ENCODE data around the gene EDN1. TPM values are rescaled to one million over a fixed set of nuclear protein-coding genes. Genes with fewer than 3 reads are reported as not detected.
A peak's percentile ranks its signal among the peaks of the same experiment; 100 is the strongest.

Gene EDN1
- total and polyA plus RNA-seq, 4 donors, result 8.3 to 10.9 (median 9.7) TPM

DNA sequence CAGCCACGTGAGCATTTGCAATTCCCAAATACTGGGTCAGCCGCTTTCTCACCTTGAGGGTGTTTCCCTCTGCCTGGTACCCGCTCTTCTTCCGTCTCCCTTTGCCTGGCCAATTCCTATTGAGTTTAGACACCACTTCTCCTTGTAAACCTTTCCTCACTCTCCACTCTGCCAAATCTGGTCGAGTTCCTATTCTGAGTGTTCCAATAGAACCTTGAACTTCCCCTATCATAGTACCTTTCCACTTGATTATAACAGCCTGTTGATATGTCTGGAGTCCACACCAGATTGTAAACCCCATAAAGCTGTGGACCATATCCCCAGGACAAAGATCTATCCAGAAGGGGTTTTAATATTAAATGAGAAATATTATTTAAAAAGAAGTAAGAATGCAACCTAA lies 36.0 kb upstream of the EDN1 start:
- no peaks in the 10 kb centered on the region for H3K36me3 ChIP-seq (ENCODE audit: control insufficient read depth, insufficient read depth, low read length)
- H3K27ac ChIP-seq (ENCODE audit: low read depth, low read length), result no peak overlapping the region
- no peaks in the 10 kb centered on the region for H3K9me3 ChIP-seq (ENCODE audit: control insufficient read depth, insufficient read depth, low read length)
- no peak for DNase-seq (ENCODE audit: low read depth in 4 of 6, low spot score in 6 of 6)
- H3K27me3 ChIP-seq (ENCODE audit: control insufficient read depth, insufficient read depth, low read length), result no peaks in the 10 kb centered on the region
- 85% methylated on average over 3 of the region's 5 CpGs for WGBS (ENCODE audit: insufficient coverage)
- no peak overlapping the region for H3K4me3 ChIP-seq (ENCODE audit: low read depth, low read length)
- no peaks in the 10 kb centered on the region for H3K4me1 ChIP-seq (ENCODE audit: control insufficient read depth, insufficient read depth, low read length)

DNA sequence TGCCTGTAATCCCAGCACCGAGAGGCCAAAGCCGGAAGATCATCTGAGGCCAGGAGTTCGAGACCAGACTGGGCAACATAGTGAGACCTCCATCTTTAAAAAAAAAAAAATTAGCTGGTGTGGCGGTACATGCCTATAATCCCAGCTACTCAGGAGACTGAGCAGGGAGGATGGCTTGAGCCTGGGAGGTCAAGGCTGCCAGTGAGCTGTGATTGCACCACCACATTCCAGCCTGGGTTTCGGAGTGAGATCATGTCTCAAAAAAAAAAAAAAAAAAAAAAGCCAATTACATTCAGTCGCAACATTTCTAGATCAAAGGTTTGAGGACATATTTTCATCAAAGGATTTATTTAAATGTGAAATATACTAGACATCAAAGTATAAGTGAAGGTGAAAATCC lies 32.0 kb upstream of the EDN1 start:
- Histone ChIP-seq H3K4me1 (ENCODE audit: control insufficient read depth, insufficient read depth, low read length) (no peaks in the 10 kb centered on the region), H3K27me3 (ENCODE audit: control insufficient read depth, insufficient read depth, low read length) (no peaks in the 10 kb centered on the region), H3K27ac (ENCODE audit: low read depth, low read length) (no peak overlapping the region), H3K9me3 (ENCODE audit: control insufficient read depth, insufficient read depth, low read length) (no peaks in the 10 kb centered on the region), H3K4me3 (ENCODE audit: low read depth, low read length) (no peak overlapping the region), H3K36me3 (ENCODE audit: control insufficient read depth, insufficient read depth, low read length) (no peaks in the 10 kb centered on the region)
- no peak for DNase-seq (ENCODE audit: low read depth in 4 of 6, low spot score in 6 of 6)
- WGBS (ENCODE audit: insufficient coverage), result 92% methylated on average over 3 of the region's 6 CpGs

DNA sequence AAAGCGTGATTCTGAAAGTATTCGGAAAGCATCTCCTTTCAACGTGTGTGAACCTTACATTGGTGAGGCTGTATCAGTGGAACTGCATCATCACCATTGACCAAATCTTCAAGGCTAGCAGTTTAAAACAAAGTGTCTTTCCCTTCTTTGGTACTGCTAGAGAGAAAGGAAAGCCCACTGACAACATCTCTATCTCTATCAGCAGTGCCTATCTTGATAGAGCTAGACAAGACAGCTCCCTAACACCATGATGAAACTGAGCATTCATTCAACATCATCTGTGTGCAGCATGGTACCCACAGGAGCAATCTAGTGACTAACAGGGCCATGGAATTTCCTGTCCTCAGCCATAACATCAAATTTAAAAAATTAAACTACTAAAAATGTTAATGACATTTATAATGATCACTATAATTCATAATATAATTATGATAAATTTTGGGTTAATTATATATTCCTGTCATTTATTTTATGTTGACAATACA lies 31.5 kb upstream of the EDN1 start:
- H3K36me3 ChIP-seq (ENCODE audit: control insufficient read depth, insufficient read depth, low read length), result no peaks in the 10 kb centered on the region
- 90% methylated on average over 2 of the region's 3 CpGs for WGBS (ENCODE audit: insufficient coverage)
- peak in 1 of 6 donors; percentile 6 for DNase-seq (ENCODE audit: low read depth in 4 of 6, low spot score in 6 of 6)

DNA sequence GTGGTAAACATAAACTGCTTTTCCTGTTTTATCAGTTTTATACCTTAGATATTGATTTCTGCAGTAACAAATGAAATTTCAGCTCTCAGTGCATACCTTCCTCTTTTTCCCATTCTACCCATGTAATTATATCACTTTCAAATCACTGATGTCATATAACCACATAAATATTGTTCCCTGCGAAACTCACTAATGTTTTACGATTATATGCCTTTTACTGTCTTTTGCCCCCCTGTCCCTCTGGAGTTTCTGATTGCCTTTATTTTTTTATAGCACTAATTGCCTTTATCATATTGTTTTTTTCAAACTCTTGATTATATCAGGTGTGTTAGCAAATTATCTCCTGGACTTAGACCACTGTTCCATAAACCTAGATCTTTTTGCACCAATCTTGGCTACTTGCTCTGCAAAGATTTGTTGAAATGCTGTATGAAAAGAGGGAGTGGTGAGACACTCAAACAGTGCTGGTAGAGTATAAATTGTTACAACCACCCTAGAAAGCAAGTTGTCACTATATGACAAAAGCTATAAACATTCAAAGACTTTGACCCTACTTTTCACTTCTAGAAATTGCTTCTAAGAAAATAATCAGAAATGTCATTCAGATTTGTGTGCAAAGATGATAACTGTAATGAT lies 29.6 kb upstream of the EDN1 start:
- H3K36me3 ChIP-seq (ENCODE audit: control insufficient read depth, insufficient read depth, low read length), result no peaks in the 10 kb centered on the region
- H3K9me3 ChIP-seq (ENCODE audit: control insufficient read depth, insufficient read depth, low read length), result no peaks in the 10 kb centered on the region
- no peak for DNase-seq (ENCODE audit: low read depth in 4 of 6, low spot score in 6 of 6)
- no peaks in the 10 kb centered on the region for H3K27me3 ChIP-seq (ENCODE audit: control insufficient read depth, insufficient read depth, low read length)
- H3K4me1 ChIP-seq (ENCODE audit: control insufficient read depth, insufficient read depth, low read length), result no peaks in the 10 kb centered on the region
- H3K4me3 ChIP-seq (ENCODE audit: low read depth, low read length), result no peak overlapping the region
- 100% methylated on average over 2 of the region's 2 CpGs for WGBS (ENCODE audit: insufficient coverage)
- H3K27ac ChIP-seq (ENCODE audit: low read depth, low read length), result no peak overlapping the region

More for the DNA sequence above, 31.5 kb upstream of the EDN1 start:
- no peaks in the 10 kb centered on the region for H3K4me1 ChIP-seq (ENCODE audit: control insufficient read depth, insufficient read depth, low read length)
- no peaks in the 10 kb centered on the region for H3K27me3 ChIP-seq (ENCODE audit: control insufficient read depth, insufficient read depth, low read length)
- H3K9me3 ChIP-seq (ENCODE audit: control insufficient read depth, insufficient read depth, low read length), result no peaks in the 10 kb centered on the region
- no peak overlapping the region for H3K4me3 ChIP-seq (ENCODE audit: low read depth, low read length)
- H3K27ac ChIP-seq (ENCODE audit: low read depth, low read length), result no peak overlapping the region

- no peak overlapping the region for H3K4me3 ChIP-seq (ENCODE audit: low read depth, low read length)
- H3K27me3 ChIP-seq (ENCODE audit: control insufficient read depth, insufficient read depth, low read length), result no peaks in the 10 kb centered on the region
- 83% methylated on average over 6 of the region's 7 CpGs for WGBS (ENCODE audit: insufficient coverage)
- H3K9me3 ChIP-seq (ENCODE audit: control insufficient read depth, insufficient read depth, low read length), result no peaks in the 10 kb centered on the region
- DNase-seq (ENCODE audit: low read depth in 4 of 6, low spot score in 6 of 6), result no peak
- no peak overlapping the region for H3K27ac ChIP-seq (ENCODE audit: low read depth, low read length)
- no peaks in the 10 kb centered on the region for H3K4me1 ChIP-seq (ENCODE audit: control insufficient read depth, insufficient read depth, low read length)
- H3K36me3 ChIP-seq (ENCODE audit: control insufficient read depth, insufficient read depth, low read length), result no peaks in the 10 kb centered on the region
Measured at GRCh38 chr6:12261502-12261901, 28.7 kb upstream of the EDN1 start.

DNA sequence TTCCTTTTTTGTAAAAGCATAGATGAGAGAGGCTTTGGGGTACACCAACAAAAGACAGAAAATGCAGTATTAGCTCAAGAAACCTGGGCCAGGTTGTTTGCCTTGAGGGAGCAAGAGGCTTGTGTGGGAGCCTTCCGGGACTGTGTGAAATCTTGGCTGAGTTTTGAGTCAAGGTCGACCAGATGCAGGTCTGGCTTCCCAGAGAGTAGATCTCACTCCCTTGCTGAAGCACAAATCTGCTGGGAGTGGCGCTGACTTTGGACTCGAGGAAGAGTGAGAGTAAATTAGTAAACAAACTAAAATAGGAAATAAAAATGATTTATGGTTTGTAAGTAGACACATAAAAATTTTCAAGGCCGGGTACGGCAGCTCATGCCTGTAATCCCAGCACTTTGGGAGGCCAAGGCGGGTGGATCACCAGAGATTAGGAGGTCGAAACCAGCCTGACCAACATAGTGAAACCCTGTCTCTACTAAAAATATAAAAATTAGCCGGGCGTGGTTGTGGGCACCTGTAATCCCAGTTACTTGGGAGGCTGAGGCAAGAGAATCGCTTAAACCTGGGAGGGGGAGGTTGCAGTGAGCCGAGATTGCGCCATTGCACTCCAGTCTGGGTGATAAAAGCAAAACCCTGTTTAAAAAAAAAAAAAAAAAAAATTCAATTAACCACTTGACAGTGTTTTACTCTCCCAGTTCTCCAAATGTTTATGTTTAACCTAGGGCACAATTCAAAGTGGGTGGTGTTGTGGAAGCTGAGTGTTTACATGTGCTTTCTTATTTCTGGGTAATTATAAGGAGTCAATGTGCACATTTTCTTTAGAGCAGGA lies 27.7 kb upstream of the EDN1 start:
- H3K9me3 ChIP-seq (ENCODE audit: control insufficient read depth, insufficient read depth, low read length), result no peaks in the 10 kb centered on the region
- no peak overlapping the region for H3K4me3 ChIP-seq (ENCODE audit: low read depth, low read length)
- H3K27ac ChIP-seq (ENCODE audit: low read depth, low read length), result no peak overlapping the region
- no peaks in the 10 kb centered on the region for H3K4me1 ChIP-seq (ENCODE audit: control insufficient read depth, insufficient read depth, low read length)
- DNase-seq (ENCODE audit: low read depth in 4 of 6, low spot score in 6 of 6), result no peak
- H3K36me3 ChIP-seq (ENCODE audit: control insufficient read depth, insufficient read depth, low read length), result no peaks in the 10 kb centered on the region
- no peaks in the 10 kb centered on the region for H3K27me3 ChIP-seq (ENCODE audit: control insufficient read depth, insufficient read depth, low read length)
- 91% methylated on average over 4 of the region's 13 CpGs for WGBS (ENCODE audit: insufficient coverage)

GRCh38 chr6:12263403-12263802 lies 26.8 kb upstream of the EDN1 start:
- no peak overlapping the region for H3K4me3 ChIP-seq (ENCODE audit: low read depth, low read length)
- no peaks in the 10 kb centered on the region for H3K27me3 ChIP-seq (ENCODE audit: control insufficient read depth, insufficient read depth, low read length)
- H3K4me1 ChIP-seq (ENCODE audit: control insufficient read depth, insufficient read depth, low read length), result no peaks in the 10 kb centered on the region
- no peaks in the 10 kb centered on the region for H3K9me3 ChIP-seq (ENCODE audit: control insufficient read depth, insufficient read depth, low read length)
- WGBS (ENCODE audit: insufficient coverage), result no CpG with 5 or more reads among the region's 2 CpGs
- DNase-seq (ENCODE audit: low read depth in 4 of 6, low spot score in 6 of 6), result no peak
- no peaks in the 10 kb centered on the region for H3K36me3 ChIP-seq (ENCODE audit: control insufficient read depth, insufficient read depth, low read length)
- H3K27ac ChIP-seq (ENCODE audit: low read depth, low read length), result no peak overlapping the region

DNA sequence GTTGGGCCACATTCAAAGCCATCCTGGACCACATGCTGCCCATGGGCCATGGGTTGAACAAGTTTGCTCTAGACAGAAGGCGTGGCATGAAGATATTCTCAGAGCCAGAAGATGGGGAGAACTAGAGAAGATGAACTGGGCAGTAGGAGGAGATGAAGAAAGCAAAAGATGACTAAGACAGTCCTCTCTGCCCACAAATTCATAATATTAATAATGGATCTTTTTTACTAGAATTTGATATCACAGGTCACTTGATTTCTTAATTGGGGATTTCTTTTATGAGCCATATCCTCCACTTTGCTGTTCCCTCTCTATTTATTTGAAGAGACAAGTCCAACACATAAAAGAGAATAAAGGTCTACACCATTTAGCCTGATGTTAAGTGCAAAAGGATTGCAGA lies 25.5 kb upstream of the EDN1 start:
- Histone ChIP-seq H3K4me1 (ENCODE audit: control insufficient read depth, insufficient read depth, low read length) (no peaks in the 10 kb centered on the region), H3K4me3 (ENCODE audit: low read depth, low read length) (no peak overlapping the region), H3K27me3 (ENCODE audit: control insufficient read depth, insufficient read depth, low read length) (no peaks in the 10 kb centered on the region), H3K9me3 (ENCODE audit: control insufficient read depth, insufficient read depth, low read length) (no peaks in the 10 kb centered on the region), H3K27ac (ENCODE audit: low read depth, low read length) (no peak overlapping the region), H3K36me3 (ENCODE audit: control insufficient read depth, insufficient read depth, low read length) (no peaks in the 10 kb centered on the region)
- no CpG with 5 or more reads among the region's 1 CpG for WGBS (ENCODE audit: insufficient coverage)
- DNase-seq (ENCODE audit: low read depth in 4 of 6, low spot score in 6 of 6), result no peak

- Histone ChIP-seq H3K4me3 (ENCODE audit: low read depth, low read length) (no peak overlapping the region), H3K27me3 (ENCODE audit: control insufficient read depth, insufficient read depth, low read length) (no peaks in the 10 kb centered on the region), H3K27ac (ENCODE audit: low read depth, low read length) (no peak overlapping the region), H3K4me1 (ENCODE audit: control insufficient read depth, insufficient read depth, low read length) (no peaks in the 10 kb centered on the region), H3K9me3 (ENCODE audit: control insufficient read depth, insufficient read depth, low read length) (no peaks in the 10 kb centered on the region), H3K36me3 (ENCODE audit: control insufficient read depth, insufficient read depth, low read length) (no peaks in the 10 kb centered on the region)
- WGBS (ENCODE audit: insufficient coverage), result no CpG with 5 or more reads among the region's 1 CpG
- DNase-seq (ENCODE audit: low read depth in 4 of 6, low spot score in 6 of 6), result no peak
Measured at GRCh38 chr6:12265296-12265695, 24.9 kb upstream of the EDN1 start.

DNA sequence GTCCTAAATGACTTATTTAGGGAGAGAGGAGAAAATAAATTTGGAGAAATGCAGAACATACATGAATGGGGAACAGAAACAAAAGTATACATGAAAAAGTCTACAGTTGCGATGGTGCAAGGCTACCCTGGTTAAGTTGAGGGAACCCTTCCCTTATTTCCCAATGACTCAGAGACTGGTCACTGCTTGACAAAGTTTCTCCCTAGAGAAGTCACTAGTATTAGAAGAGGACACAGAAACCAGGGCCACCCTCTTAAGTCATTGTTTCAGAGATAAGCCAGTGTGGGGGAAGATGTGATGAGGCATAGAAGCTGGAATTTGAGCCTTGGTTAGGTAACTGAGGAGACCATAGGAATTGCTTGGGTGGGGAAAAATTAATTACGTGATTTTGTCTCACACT lies 24.4 kb upstream of the EDN1 start:
- WGBS (ENCODE audit: insufficient coverage), result no CpG with 5 or more reads among the region's 2 CpGs
- Histone ChIP-seq H3K36me3 (ENCODE audit: control insufficient read depth, insufficient read depth, low read length) (no peaks in the 10 kb centered on the region), H3K4me3 (ENCODE audit: low read depth, low read length) (no peak overlapping the region), H3K27ac (ENCODE audit: low read depth, low read length) (no peak overlapping the region), H3K9me3 (ENCODE audit: control insufficient read depth, insufficient read depth, low read length) (no peaks in the 10 kb centered on the region), H3K4me1 (ENCODE audit: control insufficient read depth, insufficient read depth, low read length) (no peaks in the 10 kb centered on the region), H3K27me3 (ENCODE audit: control insufficient read depth, insufficient read depth, low read length) (no peaks in the 10 kb centered on the region)
- DNase-seq (ENCODE audit: low read depth in 4 of 6, low spot score in 6 of 6), result no peak
